ENCODE results near the gene CEMP1. TPM values are rescaled to one million over a fixed set of nuclear protein-coding genes. Genes with fewer than 3 reads are reported as not detected.
"Not testable (repeated sequence)": the region's sequence is repeated elsewhere in the genome, so short reads cannot be mapped to it uniquely, and the experiment has no call there.

The CEMP1 gene, protein sequence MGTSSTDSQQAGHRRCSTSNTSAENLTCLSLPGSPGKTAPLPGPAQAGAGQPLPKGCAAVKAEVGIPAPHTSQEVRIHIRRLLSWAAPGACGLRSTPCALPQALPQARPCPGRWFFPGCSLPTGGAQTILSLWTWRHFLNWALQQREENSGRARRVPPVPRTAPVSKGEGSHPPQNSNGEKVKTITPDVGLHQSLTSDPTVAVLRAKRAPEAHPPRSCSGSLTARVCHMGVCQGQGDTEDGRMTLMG
- total RNA-seq = under 1 TPM; 0.12 to 0.92 (median 0.62) TPM
- polyA plus RNA-seq = 1 to 10 TPM; 1.1 to 1.2 TPM

GRCh38 chr16:2531371-2531695 lies at the start of gene CEMP1:
TSS of gene CEMP1 (minus strand) at chr16:2531408. CDS start at chr16:2531073, 335 bp downstream.
- TF ChIP-seq CTCF (IDR thresholded peaks at IDR 0.05) = no peak
- Histone ChIP-seq H3K27ac (peak within 1 kb of the TSS; percentile 82 to 97 (median 92)), H3K27me3 (no peaks in the 10 kb centered on the region), H3K4me3 (peak within 1 kb of the TSS; percentile 26 to 62 (median 42)), H3K9me3 (no peaks in the 10 kb centered on the region), H3K4me1 (peaks cover 0 to 4% (median 0%) of the 10 kb centered on the region in 3 donors), H3K36me3 (peaks cover 0 to 8% (median 0%) of the 10 kb centered on the region in 3 donors)
- DNase-seq (no peak), ATAC-seq (peak; percentile 1 to 3 (median 2)), FAIRE-seq (no peak)
- 12 to 14% methylated on average over 11 of the region's 11 CpGs for WGBS, 2 donors
- intact Hi-C loops (cut with DNase I) = no loop called here

DNA sequence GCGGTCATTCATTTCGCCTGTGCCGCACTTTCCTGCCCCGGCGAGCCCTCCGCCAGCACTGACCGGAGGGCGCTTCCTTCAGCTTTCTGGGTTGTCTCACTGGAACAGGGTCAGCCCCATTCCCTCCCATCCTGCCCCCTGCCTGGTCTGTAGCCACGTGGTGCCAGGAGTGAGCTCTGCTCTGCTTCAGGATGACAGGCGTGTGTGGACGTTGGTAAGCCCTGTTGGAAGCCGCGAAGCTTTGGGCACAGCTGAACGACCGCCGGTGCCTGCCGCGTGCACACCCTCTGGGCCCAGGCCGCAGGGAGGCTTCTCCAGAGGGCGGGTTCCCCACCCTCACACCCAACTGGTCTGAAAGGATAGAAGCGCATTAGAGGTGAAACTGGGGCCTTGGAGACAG lies 49.6 kb upstream of the CEMP1 start:
- H3K27ac ChIP-seq; FAIRE-seq; H3K9me3 ChIP-seq; intact Hi-C loops (cut with DNase I); ATAC-seq; H3K27me3 ChIP-seq; H3K4me3 ChIP-seq; H3K4me1 ChIP-seq; DNase-seq: not testable (repeated sequence)
- no CpG with 5 or more reads among the region's 21 CpGs for WGBS, 2 donors
- H3K36me3 ChIP-seq = peaks cover 0 to 12% (median 0%) of the 10 kb centered on the region in 3 donors

DNA sequence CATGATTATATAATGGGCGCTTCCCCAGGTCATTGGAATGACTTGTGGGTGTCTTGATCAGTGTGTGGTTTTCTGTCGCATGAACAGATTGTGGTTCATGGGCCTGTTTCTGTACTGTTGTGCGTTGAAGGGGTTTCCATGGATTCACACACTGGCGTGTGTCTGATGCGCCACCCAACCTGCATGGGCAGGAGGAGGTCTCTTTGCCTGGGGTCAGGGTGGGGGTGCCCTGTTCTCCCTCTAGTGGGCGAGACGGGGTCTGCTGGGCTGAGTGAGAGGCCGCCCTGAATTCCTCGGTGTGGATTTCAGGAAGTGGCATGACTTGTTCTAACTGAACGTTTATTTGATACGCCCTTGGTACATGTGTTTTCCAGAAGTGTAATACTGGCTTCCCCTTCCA lies 48.9 kb upstream of the CEMP1 start:
- DNase-seq = not testable (repeated sequence)
- WGBS, 2 donors = 79 to 84% methylated on average over 5 to 6 of the region's 11 CpGs
- ATAC-seq = peak in 2 of 4 donors; percentile 24 to 25

DNA sequence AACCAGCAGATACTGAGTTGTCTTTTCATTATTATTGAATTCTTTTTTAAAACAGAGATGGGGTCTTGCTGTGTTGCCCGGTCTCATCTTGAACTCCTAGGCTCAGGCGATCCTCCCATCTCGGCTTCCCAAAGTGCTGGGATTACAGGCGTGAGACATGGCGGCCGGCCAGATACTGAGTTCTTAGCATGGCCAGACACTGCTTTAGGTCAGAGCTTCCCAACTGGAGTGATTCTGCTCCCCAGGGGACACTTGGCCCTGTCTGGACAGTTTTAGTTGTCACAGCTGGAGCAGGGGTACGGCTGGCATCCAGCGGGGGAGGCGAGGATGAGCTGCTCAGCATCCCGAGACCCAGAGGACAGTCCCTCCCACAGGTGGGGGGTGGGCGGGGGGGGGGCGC lies 47.7 kb upstream of the CEMP1 start:
- DNase-seq; H3K4me3 ChIP-seq; FAIRE-seq; H3K9me3 ChIP-seq; H3K27me3 ChIP-seq; intact Hi-C loops (cut with DNase I); H3K36me3 ChIP-seq; H3K27ac ChIP-seq; H3K4me1 ChIP-seq: not testable (repeated sequence)
- WGBS, 2 donors = 79 to 90% methylated on average over 3 of the region's 12 CpGs
- peak in 1 of 4 donors; percentile 14 for ATAC-seq

More for the DNA sequence above, 48.9 kb upstream of the CEMP1 start:
- H3K9me3 ChIP-seq; H3K27ac ChIP-seq; H3K4me3 ChIP-seq; H3K4me1 ChIP-seq; FAIRE-seq; intact Hi-C loops (cut with DNase I); H3K27me3 ChIP-seq; H3K36me3 ChIP-seq: not testable (repeated sequence)

- H3K4me1 ChIP-seq; intact Hi-C loops (cut with DNase I); H3K36me3 ChIP-seq; FAIRE-seq; H3K27ac ChIP-seq; H3K9me3 ChIP-seq; H3K27me3 ChIP-seq; ATAC-seq; H3K4me3 ChIP-seq: not testable (repeated sequence)
- peak in 1 of 6 donors; percentile 10 for DNase-seq
- WGBS, 2 donors = 92 to 93% methylated on average over 12 to 19 of the region's 26 CpGs
Measured at GRCh38 chr16:2577044-2577443, 45.8 kb upstream of the CEMP1 start.

GRCh38 chr16:2575839-2576238 lies 44.6 kb upstream of the CEMP1 start:
- 95 to 98% methylated on average over 7 to 16 of the region's 21 CpGs for WGBS, 2 donors
- H3K9me3 ChIP-seq; H3K4me1 ChIP-seq; FAIRE-seq; intact Hi-C loops (cut with DNase I); H3K36me3 ChIP-seq; H3K27ac ChIP-seq; H3K27me3 ChIP-seq; H3K4me3 ChIP-seq; ATAC-seq: not testable (repeated sequence)
- peak in 1 of 6 donors; percentile 21 for DNase-seq

- H3K4me1 ChIP-seq; H3K27me3 ChIP-seq; H3K9me3 ChIP-seq; intact Hi-C loops (cut with DNase I); ATAC-seq; FAIRE-seq; H3K27ac ChIP-seq; H3K36me3 ChIP-seq; H3K4me3 ChIP-seq; DNase-seq: not testable (repeated sequence)
- WGBS, 2 donors = no CpG with 5 or more reads among the region's 6 CpGs
Measured at GRCh38 chr16:2572704-2573103, 41.5 kb upstream of the CEMP1 start.

DNA sequence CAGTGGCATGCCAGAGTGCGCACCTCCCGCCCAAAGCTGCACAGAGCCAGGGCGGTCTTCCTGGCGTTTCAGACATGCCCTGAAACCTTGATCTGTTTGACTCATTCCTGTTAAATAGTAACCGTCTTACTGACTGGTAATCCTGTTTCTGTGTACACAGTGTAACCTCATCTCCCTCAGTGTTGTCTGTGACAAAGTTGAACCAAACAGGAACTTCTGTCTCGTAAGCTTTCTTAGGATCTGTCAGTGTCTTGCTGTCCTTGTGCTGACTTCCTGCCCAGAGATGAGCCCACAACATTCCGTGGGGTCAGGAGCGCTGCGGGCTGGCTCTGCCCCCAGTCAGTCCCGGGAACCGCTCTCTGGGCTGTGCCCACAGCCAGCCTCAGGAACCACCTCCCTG lies 37.4 kb upstream of the CEMP1 start:
- H3K27ac ChIP-seq; H3K27me3 ChIP-seq; DNase-seq; H3K36me3 ChIP-seq; H3K4me1 ChIP-seq; H3K4me3 ChIP-seq; FAIRE-seq; H3K9me3 ChIP-seq; intact Hi-C loops (cut with DNase I): not testable (repeated sequence)
- peak; percentile 52 to 74 (median 69) for ATAC-seq
- no CpG with 5 or more reads among the region's 11 CpGs for WGBS, 2 donors

DNA sequence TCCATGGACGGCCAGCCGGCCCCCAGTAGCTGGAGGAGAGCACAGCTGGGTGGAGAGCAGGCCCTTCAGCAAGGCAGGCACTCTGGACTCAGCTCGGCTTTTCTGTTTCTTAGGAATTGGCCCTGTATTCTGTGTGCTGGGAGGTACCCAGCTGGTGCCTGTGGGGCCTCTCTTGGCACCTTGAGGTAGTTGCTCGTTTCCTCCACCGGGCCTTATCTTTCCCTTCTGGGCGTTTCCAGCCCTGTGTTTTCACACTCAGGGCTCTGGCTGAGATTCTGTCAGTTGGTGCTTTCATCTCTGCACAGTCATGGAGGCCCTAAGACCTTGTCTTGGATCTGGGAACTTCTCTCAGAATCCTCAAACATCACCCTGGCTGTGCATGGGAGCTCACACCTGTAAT lies 36.3 kb upstream of the CEMP1 start:
- no CpG with 5 or more reads among the region's 6 CpGs for WGBS, 2 donors
- H3K36me3 ChIP-seq; H3K4me3 ChIP-seq; intact Hi-C loops (cut with DNase I); H3K27me3 ChIP-seq; H3K9me3 ChIP-seq; H3K27ac ChIP-seq; H3K4me1 ChIP-seq; DNase-seq; FAIRE-seq: not testable (repeated sequence)
- peak; percentile 34 to 75 (median 64) for ATAC-seq
